ENCODE results near the gene GPR4. TPM values are rescaled to one million over a fixed set of nuclear protein-coding genes. Genes with fewer than 3 reads are reported as not detected.
"Not testable (repeated sequence)": the region's sequence is repeated elsewhere in the genome, so short reads cannot be mapped to it uniquely, and the experiment has no call there.

Gene GPR4
- total RNA-seq, 4 donors from 2014 or later, result 0.49 to 2.4 (median 1.6) TPM

GRCh38 chr19:45632468-45633196 lies 30.6 kb upstream of the GPR4 start:
- Histone ChIP-seq H3K4me1 (peaks cover 21% of the 10 kb centered on the region), H3K9me3 (no peaks in the 10 kb centered on the region), H3K27ac (peak overlapping the region; percentile 71), H3K36me3 (peaks cover 15% of the 10 kb centered on the region), H3K4me3 (no peak overlapping the region), H3K27me3 (no peaks in the 10 kb centered on the region)
- no peak for TF ChIP-seq CTCF (IDR thresholded peaks at IDR 0.05)
- TF ChIP-seq POLR2AphosphoS5 (IDR thresholded peaks at IDR 0.05), result peak in 2 of 3 donors; percentile 46 to 64
- 42% methylated on average over 25 of the region's 27 CpGs for WGBS
- DNase-seq (ENCODE audit: low spot score in 2 of 2), result peak; percentile 84 to 87

- DNase-seq (ENCODE audit: low spot score in 2 of 2), result no peak
- 62% methylated on average over 2 of the region's 2 CpGs for WGBS
- Histone ChIP-seq H3K4me3 (no peak overlapping the region), H3K36me3 (peaks cover 29% of the 10 kb centered on the region), H3K9me3 (no peaks in the 10 kb centered on the region), H3K4me1 (peaks cover 21% of the 10 kb centered on the region), H3K27ac (no peak overlapping the region), H3K27me3 (no peaks in the 10 kb centered on the region)
- TF ChIP-seq POLR2A (IDR thresholded peaks at IDR 0.05), result no peak
- no peak for TF ChIP-seq CTCF (IDR thresholded peaks at IDR 0.05)
- no peak for TF ChIP-seq POLR2AphosphoS5 (IDR thresholded peaks at IDR 0.05)
- TF ChIP-seq EP300 (IDR thresholded peaks at IDR 0.05), result no peak
Observed at GRCh38 chr19:45630463-45630862, 28.5 kb upstream of the GPR4 start.

GRCh38 chr19:45629704-45630103 lies 27.7 kb upstream of the GPR4 start:
- 85% methylated on average over 3 of the region's 4 CpGs for whole genome bisulfite sequencing
- no peak for DNase-seq (ENCODE audit: low spot score in 2 of 2)
- no peaks in the 10 kb centered on the region for H3K9me3 ChIP-seq
- H3K4me1 ChIP-seq, result peaks cover 21% of the 10 kb centered on the region
- no peaks in the 10 kb centered on the region for H3K27me3 ChIP-seq
- H3K36me3 ChIP-seq, result peaks cover 35% of the 10 kb centered on the region
- H3K4me3 ChIP-seq, result no peak overlapping the region
- no peak for TF ChIP-seq CTCF (IDR thresholded peaks at IDR 0.05)
- TF ChIP-seq EP300 (IDR thresholded peaks at IDR 0.05), result no peak
- TF ChIP-seq POLR2AphosphoS5 (IDR thresholded peaks at IDR 0.05), result no peak
- no peak for TF ChIP-seq POLR2A (IDR thresholded peaks at IDR 0.05)
- no peak overlapping the region for H3K27ac ChIP-seq

- H3K4me3 ChIP-seq; H3K27ac ChIP-seq; DNase-seq (ENCODE audit: low spot score in 2 of 2); H3K27me3 ChIP-seq; H3K9me3 ChIP-seq: not testable (repeated sequence)
- peaks cover 47% of the 10 kb centered on the region for H3K36me3 ChIP-seq
- WGBS, result 98% methylated on average over 7 of the region's 7 CpGs
- H3K4me1 ChIP-seq, result peaks cover 21% of the 10 kb centered on the region
Observed at GRCh38 chr19:45628219-45628618, 26.2 kb upstream of the GPR4 start.

GRCh38 chr19:45623984-45624383 lies 22.0 kb upstream of the GPR4 start:
- Histone ChIP-seq H3K36me3 (peaks cover 84% of the 10 kb centered on the region), H3K27me3 (no peaks in the 10 kb centered on the region), H3K27ac (no peak overlapping the region), H3K9me3 (no peaks in the 10 kb centered on the region), H3K4me1 (no peaks in the 10 kb centered on the region), H3K4me3 (no peak overlapping the region)
- TF ChIP-seq POLR2AphosphoS5 (IDR thresholded peaks at IDR 0.05), result no peak
- no peak for DNase-seq (ENCODE audit: low spot score in 2 of 2)
- 86% methylated on average over 1 of the region's 1 CpG for WGBS

- H3K36me3 ChIP-seq, result peaks cover 86% of the 10 kb centered on the region
- TF ChIP-seq CTCF (IDR thresholded peaks at IDR 0.05) (no peak), EP300 (IDR thresholded peaks at IDR 0.05) (no peak), POLR2AphosphoS5 (IDR thresholded peaks at IDR 0.05) (no peak), POLR2A (IDR thresholded peaks at IDR 0.05) (no peak)
- DNase-seq (ENCODE audit: low spot score in 2 of 2), result no peak
- no peaks in the 10 kb centered on the region for H3K9me3 ChIP-seq
- WGBS, result 90% methylated on average over 6 of the region's 6 CpGs
- no peak overlapping the region for H3K4me3 ChIP-seq
- no peaks in the 10 kb centered on the region for H3K4me1 ChIP-seq
- H3K27me3 ChIP-seq, result no peaks in the 10 kb centered on the region
- no peak overlapping the region for H3K27ac ChIP-seq
Observed at GRCh38 chr19:45621976-45622503, 20.0 kb upstream of the GPR4 start.
